PFSK-1 (cell line): Measurements from ENCODE around the gene AGXT2.

Experiments used
- FOXP2 ChIP-seq: optimal IDR thresholded peaks from 2 replicates; pipeline ENCODE3; 2011; ENCODE audit warnings: borderline replicate concordance, control low read depth, inconsistent platforms; ENCODE audit not compliant: insufficient read depth; ENCODE audit errors: extremely low read length, extremely low read depth
- POLR2AphosphoS5 ChIP-seq: IDR thresholded peaks from 2 replicates; pipeline ENCODE4 v1.6.1; 2012; ENCODE audit warnings: low read depth, mild to moderate bottlenecking, control low read depth, low read length, moderate library complexity
- REST ChIP-seq, 2 experiments: IDR thresholded peaks; 2 replicates each; pipeline versions ENCODE4 v1.6.1 to v1.8.0; 2011 to 2012; ENCODE audit warnings: low read depth in 2 of 2, low read length in 2 of 2, control low read depth in 1 of 2, inconsistent platforms in 1 of 2, mild to moderate bottlenecking in 1 of 2, moderate library complexity in 1 of 2; ENCODE audit not compliant: insufficient read depth in 1 of 2
- SIN3A ChIP-seq: IDR thresholded peaks from 2 replicates; pipeline ENCODE4 v1.6.1; 2012; ENCODE audit warnings: mild to moderate bottlenecking, low read length, moderate library complexity, borderline replicate concordance; ENCODE audit not compliant: insufficient read depth
- TAF1 ChIP-seq: IDR thresholded peaks from 2 replicates; pipeline ENCODE4 v1.6.1; 2012; ENCODE audit warnings: low read length, control low read depth, borderline replicate concordance; ENCODE audit not compliant: insufficient read depth

GRCh38 chr5:35095366-35095765 is 47.6 kb upstream of the AGXT2 start:
- no peak for TF ChIP-seq FOXP2
- TF ChIP-seq TAF1, result no peak
- no peak for TF ChIP-seq SIN3A
- TF ChIP-seq POLR2AphosphoS5, result no peak
- TF ChIP-seq REST (IDR thresholded peaks at IDR 0.05; ENCODE audit: insufficient read depth in 1 of 2, low read depth in 2 of 2, low read length in 2 of 2), result no peak
